ENCODE data around the gene PAQR6. TPM values are rescaled to one million over a fixed set of nuclear protein-coding genes. Genes with fewer than 3 reads are reported as not detected.

PAQR6 gene
- total RNA-seq, 3 donors from 2014 or later = 1.5 to 6.2 (median 1.9) TPM

DNA sequence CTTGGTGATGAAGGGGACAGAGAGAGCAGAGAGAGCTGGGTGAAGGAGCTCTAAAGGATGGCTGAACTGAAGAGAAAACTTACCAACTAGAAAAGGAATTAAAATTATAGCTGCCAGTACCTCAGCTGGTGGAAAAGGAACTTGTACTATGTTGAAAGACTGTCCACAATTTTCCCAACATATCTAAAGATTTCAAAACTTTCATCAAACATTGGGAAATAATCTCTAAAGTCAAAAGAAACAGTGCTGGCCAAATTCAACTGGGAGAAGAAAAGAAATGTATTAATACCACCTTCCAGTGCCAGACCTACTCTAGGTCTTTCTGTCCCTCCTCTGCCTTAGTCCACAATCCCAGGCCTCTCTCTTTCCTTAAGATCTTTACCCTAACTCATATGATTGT lies 28.7 kb upstream of the PAQR6 start:
- ATAC-seq (no peak), DNase-seq (no peak)

DNA sequence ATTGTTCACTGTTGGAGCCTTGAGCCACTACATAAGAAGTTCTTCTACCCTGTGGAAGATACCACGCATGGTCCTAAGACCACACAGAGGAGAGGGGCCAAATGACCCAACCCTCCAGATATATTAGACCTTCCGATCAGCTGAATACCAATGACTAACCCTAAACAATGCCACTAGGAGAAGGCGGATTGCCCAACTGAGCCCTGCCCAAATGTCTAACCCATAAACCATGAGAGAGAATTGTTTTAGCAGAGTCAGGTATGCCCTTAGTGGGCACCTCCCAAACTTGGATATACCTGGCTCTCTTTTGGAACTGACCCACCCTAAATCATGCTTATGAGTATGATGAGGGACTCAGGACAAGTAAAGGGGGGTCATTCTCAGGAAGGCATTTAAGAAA lies 22.5 kb upstream of the PAQR6 start:
- Histone ChIP-seq H3K4me1 (ENCODE audit: low read depth) (no peaks in the 10 kb centered on the region), H3K4me3 (no peak overlapping the region), H3K9me3 (no peaks in the 10 kb centered on the region), H3K36me3 (ENCODE audit: low read depth) (peaks cover 47% of the 10 kb centered on the region)
- intact Hi-C loops (cut with DNase I, micrococcal nuclease) = no loop called here
- no peak for ATAC-seq
- no peak for DNase-seq
- TF ChIP-seq, protein P1, sequence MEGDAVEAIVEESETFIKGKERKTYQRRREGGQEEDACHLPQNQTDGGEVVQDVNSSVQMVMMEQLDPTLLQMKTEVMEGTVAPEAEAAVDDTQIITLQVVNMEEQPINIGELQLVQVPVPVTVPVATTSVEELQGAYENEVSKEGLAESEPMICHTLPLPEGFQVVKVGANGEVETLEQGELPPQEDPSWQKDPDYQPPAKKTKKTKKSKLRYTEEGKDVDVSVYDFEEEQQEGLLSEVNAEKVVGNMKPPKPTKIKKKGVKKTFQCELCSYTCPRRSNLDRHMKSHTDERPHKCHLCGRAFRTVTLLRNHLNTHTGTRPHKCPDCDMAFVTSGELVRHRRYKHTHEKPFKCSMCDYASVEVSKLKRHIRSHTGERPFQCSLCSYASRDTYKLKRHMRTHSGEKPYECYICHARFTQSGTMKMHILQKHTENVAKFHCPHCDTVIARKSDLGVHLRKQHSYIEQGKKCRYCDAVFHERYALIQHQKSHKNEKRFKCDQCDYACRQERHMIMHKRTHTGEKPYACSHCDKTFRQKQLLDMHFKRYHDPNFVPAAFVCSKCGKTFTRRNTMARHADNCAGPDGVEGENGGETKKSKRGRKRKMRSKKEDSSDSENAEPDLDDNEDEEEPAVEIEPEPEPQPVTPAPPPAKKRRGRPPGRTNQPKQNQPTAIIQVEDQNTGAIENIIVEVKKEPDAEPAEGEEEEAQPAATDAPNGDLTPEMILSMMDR (IDR thresholded peaks at IDR 0.05) = no peak

More for the DNA sequence above, 28.7 kb upstream of the PAQR6 start:
- Histone ChIP-seq H3K4me3 (no peak overlapping the region), H3K9me3 (no peaks in the 10 kb centered on the region), H3K36me3 (ENCODE audit: low read depth) (peaks cover 26% of the 10 kb centered on the region), H3K4me1 (ENCODE audit: low read depth) (peaks cover 8% of the 10 kb centered on the region)
- intact Hi-C loops (cut with DNase I, micrococcal nuclease) = no loop called here
- TF ChIP-seq, protein P1 (IDR thresholded peaks at IDR 0.05) = no peak

DNA sequence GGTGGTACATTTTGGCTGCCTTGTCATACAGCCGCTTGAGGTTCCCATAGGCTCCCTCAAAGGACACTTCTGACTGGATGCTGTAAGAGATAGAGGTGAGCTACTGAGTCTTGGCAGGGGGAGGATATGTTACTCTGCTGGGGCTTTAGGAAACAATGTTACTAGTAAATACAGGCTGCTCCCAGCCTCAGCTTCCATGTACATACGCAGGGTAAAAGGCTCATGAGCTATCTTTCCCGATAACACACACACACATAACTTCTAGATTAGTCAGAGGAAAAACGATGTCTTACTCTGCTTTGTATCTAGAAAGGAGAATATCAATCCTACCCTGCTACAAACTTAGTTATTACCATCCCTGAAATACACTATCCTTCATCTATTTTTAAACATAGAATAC lies 20.5 kb upstream of the PAQR6 start:
- Histone ChIP-seq H3K9me3 (no peaks in the 10 kb centered on the region), H3K4me1 (ENCODE audit: low read depth) (no peaks in the 10 kb centered on the region), H3K4me3 (no peak overlapping the region), H3K36me3 (ENCODE audit: low read depth) (peaks cover 30% of the 10 kb centered on the region)
- DNase-seq = no peak
- TF ChIP-seq, protein P1 (IDR thresholded peaks at IDR 0.05) = no peak
- intact Hi-C loops (cut with DNase I, micrococcal nuclease) = no loop called here
- no peak for ATAC-seq

DNA sequence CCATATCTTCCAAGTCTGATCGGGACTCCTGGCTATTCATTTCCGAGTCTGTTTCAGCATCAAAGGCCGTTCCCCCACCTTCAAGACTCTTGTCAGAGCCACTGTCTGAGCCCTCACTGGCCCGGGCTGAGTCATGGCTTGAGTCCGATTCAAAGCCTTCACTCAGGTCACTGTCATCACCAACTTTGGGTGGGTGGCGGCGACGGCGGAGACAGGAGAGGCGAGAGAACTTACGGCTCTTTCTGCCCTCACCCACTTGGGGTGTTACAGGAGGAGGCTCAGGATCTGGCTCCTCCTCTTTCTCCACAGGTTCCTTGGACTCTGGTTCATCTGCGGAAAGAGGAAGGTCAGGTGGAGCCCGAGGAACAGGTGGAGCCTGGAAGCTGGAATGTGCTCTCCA lies 18.2 kb upstream of the PAQR6 start:
- TF ChIP-seq, protein P1 (IDR thresholded peaks at IDR 0.05) = no peak
- ATAC-seq (peak; percentile 17), DNase-seq (no peak)
- intact Hi-C loops (cut with DNase I, micrococcal nuclease) = no loop called here
- no peaks in the 10 kb centered on the region for H3K9me3 ChIP-seq
- H3K36me3 ChIP-seq (ENCODE audit: low read depth) = peaks cover 33% of the 10 kb centered on the region
- no peaks in the 10 kb centered on the region for H3K4me1 ChIP-seq (ENCODE audit: low read depth)
- H3K4me3 ChIP-seq = no peak overlapping the region

DNA sequence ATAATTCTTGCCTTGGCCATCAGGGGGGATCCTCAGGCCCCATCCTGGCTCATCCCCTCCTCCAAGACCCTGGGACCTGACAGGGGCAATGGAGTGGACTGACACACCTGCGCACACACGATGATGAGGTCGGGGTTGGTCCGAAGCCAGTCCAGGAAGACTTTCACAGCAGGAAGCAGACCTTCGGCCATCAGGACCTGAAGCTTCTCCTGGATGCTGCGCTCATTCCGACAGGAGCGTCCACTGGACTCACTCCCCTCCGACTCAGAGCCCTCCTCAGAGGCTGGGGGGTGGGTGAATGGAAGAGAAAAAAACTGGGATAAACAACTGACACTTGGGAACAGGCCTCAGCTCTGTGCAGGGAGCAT lies 15.4 kb upstream of the PAQR6 start:
- DNase-seq = no peak
- TF ChIP-seq, protein P1 (IDR thresholded peaks at IDR 0.05) = no peak
- H3K9me3 ChIP-seq = no peaks in the 10 kb centered on the region
- intact Hi-C loops (cut with DNase I, micrococcal nuclease) = no loop called here
- H3K36me3 ChIP-seq (ENCODE audit: low read depth) = peaks cover 49% of the 10 kb centered on the region
- H3K4me1 ChIP-seq (ENCODE audit: low read depth) = no peaks in the 10 kb centered on the region
- H3K4me3 ChIP-seq = no peak overlapping the region
- no peak for ATAC-seq
